Frontal cortex (tissue), 4 donors: Measurements from ENCODE around the gene SLIT3. TPM values are rescaled to one million over a fixed set of nuclear protein-coding genes. Genes with fewer than 3 reads are reported as not detected.

Experiments
- DNase-seq, 2 donors: peaks; one replicate each; pipeline ENCODE4 v3.0.0; 2012; ENCODE audit warnings: low spot score in 2 of 2
- FAIRE-seq: peaks from 2 replicates; lab custom pipeline; 2012; peaks lifted over from hg19 to GRCh38; lab: Jason Lieb, UNC
- total RNA-seq: library from RNA; depleted of rRNA; stranded (reverse); fragments of >200 nt; gene quantifications from one replicate; pipeline ENCODE4 v1.2.3, GENCODE V29; 2014
- donor health status: control.
- donor health status: control.
- donor health status: control.

Gene SLIT3
- total RNA-seq, 1 donor from 2014 or later: 2.0 TPM

DNA sequence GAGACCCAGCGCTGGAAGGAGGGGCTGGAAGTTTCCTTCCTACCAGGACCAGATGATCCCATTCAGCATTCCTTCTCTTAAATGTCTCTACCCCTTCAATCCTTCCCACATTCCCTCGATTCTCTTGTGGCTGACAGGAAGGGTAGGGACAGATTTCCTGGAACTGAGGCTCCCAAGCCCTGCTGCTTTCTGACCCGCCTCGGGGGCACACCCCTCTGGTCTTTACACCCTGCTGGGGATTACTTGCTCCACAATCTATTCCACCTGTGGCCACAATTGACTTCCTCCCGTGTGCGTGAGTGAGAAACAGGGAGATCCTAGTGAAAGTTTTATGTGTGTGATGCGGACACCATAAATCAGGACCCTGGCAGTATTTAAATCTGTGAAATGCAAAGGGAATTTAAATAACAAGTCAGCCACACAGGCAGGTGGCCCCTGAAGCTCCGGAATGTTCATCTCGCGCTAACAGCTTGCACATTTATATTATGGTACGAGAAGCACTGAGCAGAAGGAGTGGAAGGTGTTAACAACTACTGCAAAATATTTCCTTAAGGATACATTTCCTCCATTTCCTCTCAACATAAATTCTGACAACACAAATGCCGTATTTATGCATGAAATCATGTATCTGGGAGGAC, 237.5 kb downstream of the SLIT3 start:
- FAIRE-seq (no peak), DNase-seq (no peak)

DNA sequence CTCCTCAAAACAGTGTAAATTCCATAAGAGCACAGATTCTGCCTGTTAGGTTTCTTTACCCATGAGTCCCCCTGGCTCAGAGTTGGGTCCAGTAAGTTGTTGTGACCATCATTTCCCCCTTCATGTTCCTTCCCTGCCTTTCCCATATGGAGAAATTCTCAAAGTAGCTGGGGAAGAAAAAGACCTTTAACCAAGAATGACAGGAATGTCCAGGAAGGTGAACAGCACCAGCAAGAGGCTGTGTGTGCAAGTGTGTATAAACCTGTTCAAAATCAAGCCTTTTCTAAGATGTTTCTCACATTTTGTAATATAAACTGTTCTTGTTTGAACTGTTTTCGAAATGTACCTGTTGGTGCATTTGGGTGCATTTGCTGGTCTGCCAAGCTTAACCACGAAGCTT, 238.2 kb downstream of the SLIT3 start:
- no peak for FAIRE-seq
- DNase-seq: no peak

DNA sequence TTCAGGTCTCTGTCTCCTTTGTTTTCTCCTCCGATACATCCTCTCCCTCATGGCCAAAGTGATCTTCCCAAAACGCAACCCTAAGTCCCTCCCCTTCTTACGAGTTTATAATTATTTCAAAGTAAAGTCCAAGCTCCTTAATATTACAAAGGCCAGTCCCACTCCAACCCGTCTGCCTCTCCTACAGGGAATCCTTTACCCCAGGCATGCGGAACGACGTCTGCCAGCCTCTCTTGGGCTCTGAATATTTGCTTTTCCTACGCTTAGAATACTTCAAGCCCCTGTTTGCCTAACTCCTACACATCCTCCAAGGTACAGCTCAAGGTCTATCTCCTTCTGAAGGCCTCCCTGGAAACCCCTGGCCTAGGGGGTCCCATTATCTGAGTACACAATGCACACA, 246.4 kb downstream of the SLIT3 start:
- no peak for FAIRE-seq
- DNase-seq: no peak

- no peak for DNase-seq
- no peak for FAIRE-seq
These were observed 248.7 kb downstream of the SLIT3 start for GRCh38 chr5:169052207-169052606.

GRCh38 chr5:169051351-169051750, 249.6 kb downstream of the SLIT3 start:
- DNase-seq (no peak), FAIRE-seq (no peak)

GRCh38 chr5:169050636-169051035, 250.3 kb downstream of the SLIT3 start:
- DNase-seq (no peak), FAIRE-seq (no peak)

DNA sequence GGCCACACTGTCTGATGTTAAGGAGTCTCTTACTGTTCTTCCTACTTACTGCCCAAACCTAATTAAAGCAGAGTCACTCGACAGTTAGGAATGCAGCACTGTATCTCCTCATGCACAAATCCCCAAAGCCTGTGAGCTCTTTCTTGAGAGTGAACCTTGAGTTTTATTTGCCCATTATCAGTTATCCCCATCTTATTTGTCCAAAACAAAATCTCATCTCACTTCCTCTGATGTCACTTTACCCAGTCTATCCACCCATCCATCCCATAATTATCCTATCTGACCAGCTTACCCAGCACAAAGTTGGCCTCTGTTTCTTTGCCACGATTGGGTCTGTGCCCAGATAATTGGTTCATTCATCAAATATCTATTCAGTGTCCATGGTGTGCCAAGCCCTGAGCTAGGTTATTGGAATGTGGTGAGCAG, 250.8 kb downstream of the SLIT3 start:
- FAIRE-seq (no peak), DNase-seq (peak in 1 of 2 donors; percentile 25)

DNA sequence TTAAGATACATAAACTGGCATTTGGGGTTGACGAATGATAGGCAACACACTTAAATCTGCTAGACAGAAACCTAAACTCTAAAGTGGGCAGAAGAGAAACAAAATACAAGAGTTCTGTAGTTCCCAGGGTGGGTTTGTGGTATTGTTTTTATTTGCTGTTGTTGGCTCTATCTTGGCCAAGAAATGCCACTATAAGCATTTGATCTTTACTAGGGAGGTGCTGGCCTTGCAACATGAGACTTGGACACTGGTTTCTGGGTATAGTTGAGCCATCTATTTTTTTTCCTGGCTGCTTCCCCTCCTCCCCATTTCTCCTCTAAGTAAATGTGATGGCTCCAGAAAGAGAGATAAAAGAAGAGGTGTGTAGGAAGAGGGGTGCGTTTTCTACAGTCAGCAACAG, 251.2 kb downstream of the SLIT3 start:
- FAIRE-seq: no peak
- DNase-seq: no peak

DNA sequence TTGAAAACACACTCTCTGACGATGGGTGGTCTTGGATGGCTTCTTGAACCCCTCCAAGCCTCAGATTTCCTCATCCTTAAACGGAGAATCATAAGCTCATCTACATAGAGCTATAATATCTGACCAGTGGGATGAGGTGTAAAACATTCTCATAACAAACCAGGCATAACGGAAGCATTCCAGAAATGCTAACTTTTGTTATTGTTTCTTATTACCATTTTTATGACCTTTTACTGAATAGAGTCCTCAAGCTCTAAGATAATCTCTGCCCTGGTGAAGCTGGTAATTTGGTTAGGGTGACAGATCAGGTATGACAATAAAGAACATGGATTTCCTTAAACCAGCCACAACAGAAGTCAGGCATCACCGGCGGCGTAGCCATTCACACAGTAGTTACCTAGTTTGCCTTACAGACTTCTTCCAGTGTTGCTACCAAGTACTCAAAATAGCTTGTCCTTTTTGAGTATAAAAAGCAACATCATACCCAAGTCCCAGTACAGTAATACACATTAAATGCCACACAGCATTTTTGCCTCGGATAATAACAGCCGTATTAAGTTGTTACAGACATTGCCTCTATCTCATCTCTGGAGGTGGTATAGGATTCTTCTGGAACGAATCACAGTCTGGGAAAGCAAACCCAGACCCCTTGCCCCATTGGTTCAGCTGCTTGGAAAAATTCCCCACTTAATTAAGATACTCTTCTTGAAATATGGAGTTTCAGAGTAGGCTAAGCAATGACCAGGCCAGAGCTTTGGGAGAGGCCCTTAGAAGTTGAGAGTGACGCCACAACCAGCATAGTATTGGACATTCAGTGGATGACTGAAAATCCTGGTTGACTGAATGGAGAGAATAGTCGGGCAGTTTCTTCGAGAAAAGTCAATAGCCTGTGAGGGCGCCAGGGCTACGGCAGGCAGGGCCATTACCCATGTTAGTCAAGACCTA, 252.5 kb downstream of the SLIT3 start:
- FAIRE-seq (no peak), DNase-seq (no peak)

DNA sequence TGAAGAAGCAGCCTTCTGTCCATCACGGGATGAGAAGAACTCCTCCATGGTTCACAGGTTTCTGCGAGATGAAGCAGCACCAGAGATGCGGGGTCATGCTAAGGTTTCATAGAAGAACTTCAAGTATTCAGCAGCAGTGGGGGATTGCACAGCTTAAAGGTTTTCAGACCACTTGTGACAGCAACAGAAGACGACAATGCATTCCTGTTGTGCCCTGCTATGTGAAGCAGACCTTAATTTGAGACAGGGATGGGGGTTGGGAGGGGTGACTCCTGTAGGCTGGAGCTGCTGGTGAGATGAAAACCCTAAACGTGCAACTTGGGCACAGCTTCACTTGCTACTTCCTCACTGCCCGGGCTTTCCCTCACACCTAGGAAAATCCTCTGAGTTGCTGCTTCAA, 256.0 kb downstream of the SLIT3 start:
- DNase-seq: no peak
- FAIRE-seq: no peak

- no peak for FAIRE-seq
These were observed 259.8 kb downstream of the SLIT3 start for GRCh38 chr5:169041180-169041579.

DNA sequence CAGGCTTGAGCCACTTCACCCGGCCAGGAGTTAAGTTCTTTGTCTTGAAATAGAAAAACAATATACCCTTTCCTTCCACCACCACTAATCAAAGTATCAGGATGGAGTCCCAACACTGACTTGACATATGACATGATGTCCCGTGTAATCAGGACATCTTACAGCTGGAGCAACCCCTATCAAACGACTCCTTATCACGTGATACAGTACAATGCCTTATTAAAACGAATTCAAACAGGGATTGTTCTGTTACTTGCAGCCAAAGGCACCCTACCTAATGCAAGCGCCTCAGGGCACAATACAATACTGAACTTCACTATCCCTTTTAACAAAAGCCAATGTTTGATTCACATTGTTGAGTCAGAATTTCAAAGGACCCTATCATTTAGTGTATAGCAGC, 261.3 kb downstream of the SLIT3 start:
- FAIRE-seq: no peak
- no peak for DNase-seq

More at GRCh38 chr5:169041180-169041579, 259.8 kb downstream of the SLIT3 start:
- no peak for DNase-seq

- no peak for FAIRE-seq
These were observed 263.5 kb downstream of the SLIT3 start for GRCh38 chr5:169037466-169037865.

GRCh38 chr5:169036079-169036805, 264.7 kb downstream of the SLIT3 start:
- FAIRE-seq: no peak
- no peak for DNase-seq

More at GRCh38 chr5:169037466-169037865, 263.5 kb downstream of the SLIT3 start:
- no peak for DNase-seq

DNA sequence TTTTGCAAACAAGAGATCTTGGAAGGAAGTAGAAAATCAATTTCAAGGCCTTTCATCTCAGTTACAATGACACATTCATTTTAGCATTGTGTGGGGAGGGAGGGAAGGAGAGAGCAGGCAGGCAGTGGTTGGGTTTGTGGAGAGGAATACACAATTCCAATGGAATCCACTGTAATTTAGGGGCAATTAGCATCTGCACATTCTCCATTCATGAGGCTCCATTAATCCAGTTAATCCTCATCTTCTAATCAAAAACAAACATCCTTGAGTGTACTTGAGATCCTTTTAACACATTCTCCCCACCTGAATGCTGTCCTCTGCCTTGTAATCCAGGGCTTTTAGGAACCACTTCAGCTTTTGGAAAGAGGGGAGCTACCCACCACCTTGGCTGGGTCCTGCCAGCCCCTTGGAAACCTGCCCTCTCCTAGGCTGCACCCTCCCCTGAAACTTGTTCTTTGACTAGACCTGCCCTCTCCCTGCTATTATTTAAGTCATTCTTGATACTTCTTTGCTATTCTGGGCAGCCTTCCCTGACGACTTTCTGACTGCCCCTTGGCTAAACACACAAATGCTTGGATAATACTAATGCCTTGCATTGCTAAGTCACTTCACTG, 271.2 kb downstream of the SLIT3 start:
- no peak for FAIRE-seq

GRCh38 chr5:169029037-169029436, 271.9 kb downstream of the SLIT3 start:
- DNase-seq: no peak
- no peak for FAIRE-seq

More for the DNA sequence above, 271.2 kb downstream of the SLIT3 start:
- no peak for DNase-seq

DNA sequence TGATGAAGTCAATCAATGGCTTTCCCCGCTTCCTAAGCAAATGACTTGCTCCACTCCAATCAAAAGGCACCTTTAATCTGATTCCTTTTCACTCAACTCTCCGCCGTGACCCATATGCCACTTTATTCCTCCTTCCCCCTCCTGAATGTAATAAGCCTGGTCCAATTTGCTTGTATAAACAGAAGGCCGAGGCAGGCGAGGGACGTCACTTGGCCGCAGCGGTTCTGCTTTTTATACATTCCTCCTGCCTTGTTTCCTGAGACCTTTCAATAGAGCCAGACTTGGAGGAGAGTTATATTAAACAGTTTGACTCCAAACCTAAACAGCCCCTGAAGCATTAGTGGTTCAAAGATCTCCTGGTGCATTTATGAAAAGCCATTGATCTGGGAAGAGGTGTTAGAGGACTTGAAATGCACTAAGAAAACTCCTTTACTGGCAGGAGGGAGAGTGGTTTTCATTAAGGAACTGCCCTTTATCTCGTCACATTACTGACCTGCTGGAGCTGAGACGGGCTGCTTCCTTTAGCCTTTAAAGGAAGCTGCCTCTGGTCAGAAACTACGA, 273.4 kb downstream of the SLIT3 start:
- FAIRE-seq (no peak), DNase-seq (no peak)

- no peak for DNase-seq
- no peak for FAIRE-seq
These were observed 275.4 kb downstream of the SLIT3 start for GRCh38 chr5:169025491-169025890.

DNA sequence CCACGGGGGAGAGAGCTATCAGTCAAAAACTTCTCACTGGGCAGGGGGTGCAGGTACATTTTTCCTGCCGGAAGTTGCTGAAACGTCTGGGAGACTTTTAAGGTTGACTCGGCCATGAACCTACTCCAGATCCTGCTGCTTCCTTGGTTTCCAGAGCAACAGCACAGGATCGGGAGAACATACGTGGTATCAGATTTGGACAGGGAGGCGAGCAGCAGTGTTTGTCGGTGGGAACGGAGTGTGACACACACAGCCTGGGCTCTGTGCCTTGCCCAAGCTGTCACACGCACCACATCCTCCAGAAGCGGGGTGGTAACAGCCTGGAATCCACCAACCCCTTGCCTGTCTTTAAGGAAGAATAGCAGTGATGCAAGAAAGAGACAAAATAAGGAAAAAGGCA, 276.5 kb downstream of the SLIT3 start:
- no peak for FAIRE-seq

DNA sequence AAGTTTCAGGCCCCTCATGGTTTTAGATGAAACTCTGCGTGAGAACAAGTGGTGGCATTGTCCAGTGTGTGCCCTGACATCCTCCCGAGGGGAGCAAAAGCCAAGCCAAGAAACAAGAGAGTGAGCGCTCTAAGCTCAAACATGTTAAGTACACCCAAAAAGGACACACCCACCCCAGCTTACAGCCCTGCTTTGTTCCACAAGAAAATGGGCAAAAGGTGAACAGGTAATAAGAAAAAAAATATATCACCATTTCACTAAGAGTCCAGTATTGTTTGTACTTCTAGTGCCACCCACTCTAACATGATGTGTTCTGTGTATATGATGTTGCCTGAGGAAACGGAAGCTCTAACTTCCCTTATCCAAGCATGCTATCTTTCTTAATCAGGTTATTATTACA, 278.2 kb downstream of the SLIT3 start:
- FAIRE-seq: no peak

More for the DNA sequence above, 276.5 kb downstream of the SLIT3 start:
- no peak for DNase-seq

More for the DNA sequence above, 278.2 kb downstream of the SLIT3 start:
- DNase-seq: no peak
